Gastrocnemius medialis (tissue), 4 donors: ENCODE data around the gene PEAK1.

Source experiments
- CTCF ChIP-seq, 5 experiments: fragments of 450-650 bp in 3 of 5; fragments of 200-600 bp in 2 of 5; sonication (generic) in 2 of 5; IDR thresholded peaks in 4 of 5; conservative IDR thresholded peaks in 1 of 5; 1 replicate in 4 of 5; 2 replicates in 1 of 5; pipeline ENCODE4 v1.5.1; 2016 to 2019; ENCODE audit warnings: antibody characterized with exemption in 5 of 5, mild to moderate bottlenecking in 3 of 5, moderate library complexity in 3 of 5
- POLR2A ChIP-seq, 2 donors: fragments of 450-650 bp; IDR thresholded peaks; one replicate each; pipeline ENCODE4 v1.6.1; 2017; ENCODE audit warnings: antibody characterized with exemption in 2 of 2, mild to moderate bottlenecking in 2 of 2, moderate library complexity in 2 of 2

- TF ChIP-seq CTCF (IDR thresholded peaks at IDR 0.05 in 4 of 5, conservative IDR thresholded peaks at IDR 0.05 in 1 of 5): no peak
- TF ChIP-seq POLR2A (IDR thresholded peaks at IDR 0.05): no peak
Observed at GRCh38 chr15:77171221-77171967, 248.5 kb downstream of the PEAK1 start.
